H1 (cell line): ENCODE measurements around the gene FAM53B. TPM values are rescaled to one million over a fixed set of nuclear protein-coding genes. Genes with fewer than 3 reads are reported as not detected.

Experiments
- CTCF ChIA-PET: fragments of 300-600 bp; sonication (Branson Sonifier 250); formaldehyde crosslinking; loops from one replicate; lab custom pipeline; 2021; ENCODE audit not compliant: partially characterized antibody; lab: Charles Lee
- POLR2A ChIA-PET: fragments of 300-600 bp; sonication (Branson Sonifier 250); formaldehyde crosslinking; loops from one replicate; lab custom pipeline; 2021; ENCODE audit warnings: inconsistent platforms; ENCODE audit not compliant: partially characterized antibody; lab: Charles Lee
- DNase-seq, 2 experiments: peaks; one replicate each; pipeline versions ENCODE4 v3.0.0 to v3.0.0-alpha.2; 2010 to 2022; ENCODE audit warnings: low spot score in 2 of 2, low read depth in 1 of 2, mixed read lengths in 1 of 2
- FAIRE-seq: peaks from 2 replicates; lab custom pipeline; 2011; peaks lifted over from hg19 to GRCh38; lab: Jason Lieb, UNC
- H2AFZ ChIP-seq: 2 replicates; pipeline ENCODE4 v1.8.1; 2012; ENCODE audit warnings: low read length, inconsistent platforms
- H2AK5ac ChIP-seq: 2 replicates; pipeline ENCODE4 v1.6.1; 2013; ENCODE audit warnings: low read depth, low read length
- H2BK120ac ChIP-seq: replicated peaks from 2 replicates; pipeline ENCODE3; 2013; ENCODE audit warnings: low read depth, low read length, inconsistent platforms
- H2BK12ac ChIP-seq: 2 replicates; pipeline ENCODE4 v1.6.1; 2013; ENCODE audit warnings: low read depth, low read length
- H2BK15ac ChIP-seq: 2 replicates; pipeline ENCODE4 v1.6.1; 2013; ENCODE audit warnings: low read length
- H2BK20ac ChIP-seq: 2 replicates; pipeline ENCODE4 v1.6.1; 2013; ENCODE audit warnings: low read length
- H2BK5ac ChIP-seq: 2 replicates; pipeline ENCODE4 v1.6.1; 2013; ENCODE audit warnings: low read depth, low read length
- H3K14ac ChIP-seq: 2 replicates; pipeline ENCODE4 v1.6.1; 2013; ENCODE audit warnings: inconsistent platforms; ENCODE audit not compliant: insufficient read length
- H3K18ac ChIP-seq: 2 replicates; pipeline ENCODE4 v1.6.1; 2013; ENCODE audit warnings: low read length; ENCODE audit errors: extremely low read depth
- H3K23ac ChIP-seq: 2 replicates; pipeline ENCODE4 v1.6.1; 2013; ENCODE audit warnings: inconsistent platforms; ENCODE audit not compliant: insufficient read length
- H3K23me2 ChIP-seq: 2 replicates; pipeline ENCODE4 v1.6.1; 2013; ENCODE audit warnings: low read depth, low read length
- H3K27ac ChIP-seq: 2 replicates; pipeline ENCODE4 v1.6.1; 2011; ENCODE audit warnings: low read depth, low read length, inconsistent platforms
- H3K27me3 ChIP-seq, 4 experiments: replicated peaks in 1 of 4; 1 replicate in 1 of 4; 2 replicates in 3 of 4; pipeline versions ENCODE4 v1.6.1 to v1.8.1; 2011 to 2013; ENCODE audit warnings: low read length in 3 of 4, mild to moderate bottlenecking in 3 of 4, inconsistent platforms in 2 of 4, mixed read lengths in 2 of 4, moderate library complexity in 1 of 4; ENCODE audit not compliant: control insufficient read depth in 3 of 4, insufficient read depth in 3 of 4; ENCODE audit errors: extremely low read depth in 1 of 4
- H3K36me3 ChIP-seq, 4 experiments: 2 replicates each; pipeline versions ENCODE4 v1.6.1 to v1.8.1; 2011 to 2013; ENCODE audit warnings: mild to moderate bottlenecking in 4 of 4, low read length in 3 of 4, moderate library complexity in 2 of 4, control low read depth in 1 of 4, inconsistent platforms in 1 of 4; ENCODE audit not compliant: insufficient read depth in 4 of 4, control insufficient read depth in 2 of 4
- H3K4ac ChIP-seq: replicated peaks from 2 replicates; pipeline ENCODE3; 2013; ENCODE audit warnings: low read length, low read depth, mixed read lengths, inconsistent platforms; ENCODE audit not compliant: insufficient read length
- H3K4me1 ChIP-seq, 4 experiments: replicated peaks in 1 of 4; 1 replicate in 1 of 4; 2 replicates in 3 of 4; pipeline versions ENCODE4 v1.6.1 to v1.8.1; 2011 to 2013; ENCODE audit warnings: low read length in 3 of 4, inconsistent platforms in 2 of 4, mixed read lengths in 1 of 4; ENCODE audit not compliant: insufficient read depth in 4 of 4, control insufficient read depth in 3 of 4
- H3K4me2 ChIP-seq, 2 experiments: 2 replicates each; pipeline versions ENCODE4 v1.6.1 to v1.8.1; 2011 to 2013; ENCODE audit warnings: low read depth in 2 of 2, low read length in 2 of 2, control low read depth in 1 of 2, inconsistent platforms in 1 of 2, mild to moderate bottlenecking in 1 of 2; ENCODE audit not compliant: insufficient read depth in 1 of 2
- H3K4me3 ChIP-seq, 4 experiments: fragments of 200-600, 300-600 bp in 1 of 4; sonication (generic), shearing (Covaris generic), sonication (Bioruptor Twin) in 1 of 4; 2 replicates each; pipeline versions ENCODE4 v1.5.1 to v1.8.1; 2011 to 2016; ENCODE audit warnings: low read length in 4 of 4, low read depth in 3 of 4, control low read depth in 2 of 4, inconsistent platforms in 2 of 4, mild to moderate bottlenecking in 2 of 4, mixed read lengths in 1 of 4, moderate library complexity in 1 of 4; ENCODE audit not compliant: insufficient read depth in 2 of 4; ENCODE audit errors: extremely low read depth in 1 of 4
- H3K56ac ChIP-seq: replicated peaks from 2 replicates; pipeline ENCODE3; 2013; ENCODE audit warnings: low read depth, mild to moderate bottlenecking, mixed read lengths, low read length, inconsistent platforms; ENCODE audit not compliant: insufficient read length
- H3K79me1 ChIP-seq: 2 replicates; pipeline ENCODE4 v1.6.1; 2013; ENCODE audit warnings: low read depth, low read length, control low read depth
- H3K79me2 ChIP-seq, 2 experiments: 2 replicates each; pipeline versions ENCODE4 v1.6.1 to v1.8.1; 2012 to 2013; ENCODE audit warnings: low read length in 2 of 2, mild to moderate bottlenecking in 2 of 2, inconsistent platforms in 1 of 2; ENCODE audit not compliant: insufficient read depth in 2 of 2, control insufficient read depth in 1 of 2
- H3K9ac ChIP-seq, 4 experiments: replicated peaks in 1 of 4; 1 replicate in 1 of 4; 2 replicates in 3 of 4; pipeline versions ENCODE4 v1.6.1 to v1.8.1; 2011 to 2013; ENCODE audit warnings: low read depth in 3 of 4, low read length in 3 of 4, control low read depth in 2 of 4, mild to moderate bottlenecking in 2 of 4, moderate library complexity in 2 of 4, inconsistent platforms in 1 of 4; ENCODE audit errors: extremely low read depth in 1 of 4
- H3K9me3 ChIP-seq, 2 experiments: 2 replicates each; pipeline versions ENCODE4 v1.6.1 to v1.8.1; 2012 to 2013; ENCODE audit warnings: mild to moderate bottlenecking in 2 of 2, moderate library complexity in 2 of 2, control low read depth in 1 of 2, inconsistent platforms in 1 of 2, low read depth in 1 of 2, low read length in 1 of 2, mixed read lengths in 1 of 2; ENCODE audit not compliant: insufficient read depth in 2 of 2
- H4K20me1 ChIP-seq, 2 experiments: replicated peaks in 1 of 2; 2 replicates each; pipeline versions ENCODE3 to v1.8.1; 2011 to 2013; ENCODE audit warnings: inconsistent platforms in 2 of 2, low read length in 2 of 2, mild to moderate bottlenecking in 1 of 2; ENCODE audit not compliant: insufficient read depth in 2 of 2, control insufficient read depth in 1 of 2
- H4K5ac ChIP-seq: 2 replicates; pipeline ENCODE4 v1.6.1; 2013; ENCODE audit warnings: low read length, low read depth, mixed read lengths, inconsistent platforms; ENCODE audit not compliant: insufficient read length
- H4K8ac ChIP-seq: 2 replicates; pipeline ENCODE4 v1.8.0; 2013; ENCODE audit warnings: mild to moderate bottlenecking, moderate library complexity, low read length, inconsistent platforms; ENCODE audit not compliant: insufficient read depth; ENCODE audit errors: extremely low read depth
- H4K91ac ChIP-seq: replicated peaks from 2 replicates; pipeline ENCODE3; 2013; ENCODE audit warnings: low read length, mixed read lengths, inconsistent platforms; ENCODE audit not compliant: insufficient read length
- CBX5 ChIP-seq: fragments of 300-800, 300-1000 bp; sonication (generic); IDR thresholded peaks from 2 replicates; pipeline ENCODE4 v1.7.1; 2016; ENCODE audit warnings: antibody characterized with exemption, low read length, low read depth
- CBX8 ChIP-seq: fragments of 300-800, 300-1000 bp; sonication (generic); IDR thresholded peaks from 2 replicates; pipeline ENCODE4 v1.7.1; 2016; ENCODE audit warnings: low read depth, low read length, borderline replicate concordance
- CREB1 ChIP-seq: IDR thresholded peaks from 2 replicates; pipeline ENCODE4 v1.6.1; 2012; ENCODE audit warnings: inconsistent platforms
- KDM4A ChIP-seq: IDR thresholded peaks from one replicate; pipeline ENCODE4 v1.7.1; 2012; ENCODE audit warnings: low read depth, mild to moderate bottlenecking, moderate library complexity, low read length, inconsistent platforms; ENCODE audit not compliant: severe bottlenecking
- KDM5A ChIP-seq: fragments of 200-600 bp; IDR thresholded peaks from 2 replicates; pipeline ENCODE4 v1.7.1; 2012; ENCODE audit warnings: mild to moderate bottlenecking, low read length, inconsistent platforms, mixed read lengths
- MAFK ChIP-seq: IDR thresholded peaks from 2 replicates; pipeline ENCODE4 v1.6.1; 2012; ENCODE audit warnings: low read depth, mild to moderate bottlenecking, improper control_type of control experiment, low read length
- PHF8 ChIP-seq: fragments of 200-600 bp; sonication (generic); conservative IDR thresholded peaks from 2 replicates; pipeline ENCODE4 v1.7.1; 2012; ENCODE audit warnings: low read depth, mild to moderate bottlenecking, inconsistent platforms, low read length, moderate library complexity
- RBBP5 ChIP-seq: IDR thresholded peaks from 2 replicates; pipeline ENCODE4 v1.7.1; 2012; ENCODE audit warnings: low read depth, mild to moderate bottlenecking, inconsistent platforms, low read length, moderate library complexity, borderline replicate concordance
- SIX5 ChIP-seq: IDR thresholded peaks from 2 replicates; pipeline ENCODE4 v1.6.1; 2011; ENCODE audit warnings: mild to moderate bottlenecking, low read depth, low read length
- SP1 ChIP-seq: IDR thresholded peaks from 2 replicates; pipeline ENCODE4 v1.6.1; 2011; ENCODE audit warnings: low read depth, low read length
- SP2 ChIP-seq: IDR thresholded peaks from 2 replicates; pipeline ENCODE4 v1.6.1; 2012; ENCODE audit warnings: mild to moderate bottlenecking, low read length, inconsistent platforms
- TCF12 ChIP-seq: IDR thresholded peaks from 2 replicates; pipeline ENCODE4 v1.6.1; 2011; ENCODE audit warnings: low read depth, mild to moderate bottlenecking, low read length
- WGBS, 2 experiments: shearing (Covaris generic) in 1 of 2; methylation state at CpG; one replicate each; pipeline versions ENCODE4 v1.1.6 to v1.1.7; 2013 to 2015; ENCODE audit warnings: low lambda C conversion rate in 2 of 2, mixed read lengths in 2 of 2, inconsistent platforms in 1 of 2, low coverage in 1 of 2, missing lambda C conversion rate in 1 of 2; ENCODE audit not compliant: insufficient replicate concordance in 2 of 2, insufficient coverage in 1 of 2, insufficient read length in 1 of 2; ENCODE audit errors: extremely low coverage in 1 of 2, missing lambda C conversion rate in 1 of 2; 5-methylcytosine and 5-hydroxymethylcytosine counted together
- polyA plus RNA-seq, 7 experiments: library from polyadenylated mRNA; depleted of rRNA in 3 of 7; stranded (reverse) in 5 of 7; unstranded in 2 of 7; fragments of >200 nt in 5 of 7; fragments of 200-250 nt in 2 of 7; gene quantifications; 1 replicate in 5 of 7; 2 replicates in 1 of 7; 4 replicates in 1 of 7; pipeline versions ENCODE4 v1.2.1 to v1.2.3, GENCODE V29; 2011 to 2013; ENCODE audit warnings: missing spikeins in 2 of 7, mixed read lengths in 2 of 7
- total RNA-seq: library from RNA; stranded (reverse); fragmentation: NEBNext Ultra II Directional; extraction: Animal tissue kit (Norgen Biotek cat#: 25700); gene quantifications from 2 replicates; pipeline ENCODE4 v1.2.1, GENCODE V29; 2021

FAM53B gene
- total and polyA plus RNA-seq, 2 of the 8 experiments (the other 6 are each of a cell fraction or from before 2014, with no cell fraction given), result 5.3 to 14.4 TPM

GRCh38 chr10:124791547-124792348 is 47.6 kb upstream of the FAM53B start, which contains the start of gene EEF1AKMT2:
EEF1AKMT2 (minus strand) TSS chr10:124791887; CDS start chr10:124791833, 54 bp downstream.
- peak within 1 kb of the TSS; percentile 85 for H3K4ac ChIP-seq
- H2BK15ac ChIP-seq, result peak within 1 kb of the TSS; percentile 81; the same call in 1 of the 2 replicates
- H3K27me3 ChIP-seq, result no peaks in the 10 kb centered on the region; a peak in 1 of 7 replicates
- H2BK12ac ChIP-seq, result peak within 1 kb of the TSS; percentile 6; the same call in 1 of the 2 replicates
- H4K91ac ChIP-seq, result peak within 1 kb of the TSS; percentile 91
- FAIRE-seq, result no peak
- H2BK20ac ChIP-seq, result 0 out of 2 replicates have a peak within 1 kb of the TSS, but pooled peaks have one; percentile 34
- H3K4me2 ChIP-seq, result peak within 1 kb of the TSS; percentile 88 to 95
- no peak within 1 kb of the TSS for H2AK5ac ChIP-seq
- H2BK5ac ChIP-seq, result peak within 1 kb of the TSS; percentile 94
- H2BK120ac ChIP-seq, result peak within 1 kb of the TSS; percentile 17
- peaks cover 0 to 25% (median 9%) of the 10 kb centered on the region in 4 experiments; a peak in 5 of 8 replicates for H3K36me3 ChIP-seq
- DNase-seq, result peak; percentile 65 to 91
- H3K9ac ChIP-seq, result peak within 1 kb of the TSS; percentile 50 to 79 (median 74)
- H3K14ac ChIP-seq, result no peak within 1 kb of the TSS
- POLR2A ChIA-PET, result interaction anchor here (0.6 to 3.4 kb wide), 13 partner anchors 10 to 370 kb away, joined by 3 to 31 read pairs (median 3); partner anchors contain the start of gene ABRAXAS2
- H3K9me3 ChIP-seq, result no peaks in the 10 kb centered on the region
- H3K79me1 ChIP-seq, result no peaks in the 10 kb centered on the region; the same call in 1 of the 2 replicates
- peaks cover 3 to 15% of the 10 kb centered on the region in 2 experiments; a peak in 3 of 4 replicates for H3K79me2 ChIP-seq
- peak within 1 kb of the TSS; percentile 95 for H4K8ac ChIP-seq
- H3K4me3 ChIP-seq, result peak within 1 kb of the TSS; percentile 75 to 92 (median 88)
- H3K4me1 ChIP-seq, result no peaks in the 10 kb centered on the region; a peak in 1 of 7 replicates
- H4K5ac ChIP-seq, result peak within 1 kb of the TSS; percentile 98
- CTCF ChIA-PET, result interaction anchor here (0.7 to 1.8 kb wide), 4 partner anchors 10 to 35 kb away, joined by 3 to 5 read pairs (median 4); partner anchors contain the start of gene ABRAXAS2
- H3K23me2 ChIP-seq, result peaks cover 9% of the 10 kb centered on the region
- peak within 1 kb of the TSS; percentile 91 for H2AFZ ChIP-seq
- peaks cover 0 to 1% of the 10 kb centered on the region in 2 experiments for H4K20me1 ChIP-seq
- peak within 1 kb of the TSS; percentile 79 for H3K27ac ChIP-seq
- peak within 1 kb of the TSS; percentile 87 for H3K18ac ChIP-seq
- H3K23ac ChIP-seq, result no peak within 1 kb of the TSS
- H3K56ac ChIP-seq, result peak within 1 kb of the TSS; percentile 85
- WGBS, 2 experiments, result 1% methylated on average over 79 of the region's 79 CpGs; no CpG with 5 or more reads in 1 of the 2 experiments
- TF ChIP-seq RBBP5, result peak; percentile 90; the same call in 1 of the 2 replicates
- TF ChIP-seq CBX8, result no peak
- no peak for TF ChIP-seq KDM5A
- peak; percentile 100 for TF ChIP-seq SP2
- no peak for TF ChIP-seq TCF12
- TF ChIP-seq MAFK, result no peak
- TF ChIP-seq PHF8, result peak; percentile 96
- TF ChIP-seq SIX5, result no peak
- no peak for TF ChIP-seq SP1
- TF ChIP-seq CREB1, result peak; percentile 43
- peak; percentile 88 for TF ChIP-seq KDM4A
- no peak for TF ChIP-seq CBX5
